Central memory CD8-positive, alpha-beta T cell (primary cell): ENCODE data around the gene NCAM1.

ENCODE experiments used
- ATAC-seq: fragments of 150-1000 bp; cut with Tn5 transposase; replicated peaks from 2 replicates; pipeline ENCODE4 v1.10.0; 2022; ENCODE audit warnings: mild to moderate bottlenecking, moderate FRiP score, moderate number of reproducible peaks; ENCODE audit not compliant: poor library complexity, severe bottlenecking; ENCODE audit errors: extremely low read depth
- DNase-seq, 2 donors: peaks; one replicate each; pipeline ENCODE4 v3.0.0; 2021; ENCODE audit warnings: low spot score in 2 of 2
- H3K27ac Mint-ChIP-seq: one replicate; pipeline ENCODE4 v1.8.0; 2022; ENCODE audit warnings: low read depth, mild to moderate bottlenecking, moderate library complexity, mixed read lengths
- H3K27me3 Mint-ChIP-seq: one replicate; pipeline ENCODE4 v1.8.0; 2022; ENCODE audit warnings: mixed read lengths
- H3K36me3 Mint-ChIP-seq: one replicate; pipeline ENCODE4 v1.8.0; 2022; ENCODE audit warnings: mild to moderate bottlenecking, moderate library complexity, mixed read lengths; ENCODE audit not compliant: insufficient read depth
- H3K4me1 Mint-ChIP-seq: one replicate; pipeline ENCODE4 v1.8.0; 2022; ENCODE audit warnings: mixed read lengths
- H3K4me3 Mint-ChIP-seq: one replicate; pipeline ENCODE4 v1.8.0; 2022; ENCODE audit warnings: mild to moderate bottlenecking, moderate library complexity, mixed read lengths
- H3K9me3 Mint-ChIP-seq: one replicate; pipeline ENCODE4 v1.8.0; 2022; ENCODE audit warnings: mixed read lengths

The NCAM1 gene

DNA sequence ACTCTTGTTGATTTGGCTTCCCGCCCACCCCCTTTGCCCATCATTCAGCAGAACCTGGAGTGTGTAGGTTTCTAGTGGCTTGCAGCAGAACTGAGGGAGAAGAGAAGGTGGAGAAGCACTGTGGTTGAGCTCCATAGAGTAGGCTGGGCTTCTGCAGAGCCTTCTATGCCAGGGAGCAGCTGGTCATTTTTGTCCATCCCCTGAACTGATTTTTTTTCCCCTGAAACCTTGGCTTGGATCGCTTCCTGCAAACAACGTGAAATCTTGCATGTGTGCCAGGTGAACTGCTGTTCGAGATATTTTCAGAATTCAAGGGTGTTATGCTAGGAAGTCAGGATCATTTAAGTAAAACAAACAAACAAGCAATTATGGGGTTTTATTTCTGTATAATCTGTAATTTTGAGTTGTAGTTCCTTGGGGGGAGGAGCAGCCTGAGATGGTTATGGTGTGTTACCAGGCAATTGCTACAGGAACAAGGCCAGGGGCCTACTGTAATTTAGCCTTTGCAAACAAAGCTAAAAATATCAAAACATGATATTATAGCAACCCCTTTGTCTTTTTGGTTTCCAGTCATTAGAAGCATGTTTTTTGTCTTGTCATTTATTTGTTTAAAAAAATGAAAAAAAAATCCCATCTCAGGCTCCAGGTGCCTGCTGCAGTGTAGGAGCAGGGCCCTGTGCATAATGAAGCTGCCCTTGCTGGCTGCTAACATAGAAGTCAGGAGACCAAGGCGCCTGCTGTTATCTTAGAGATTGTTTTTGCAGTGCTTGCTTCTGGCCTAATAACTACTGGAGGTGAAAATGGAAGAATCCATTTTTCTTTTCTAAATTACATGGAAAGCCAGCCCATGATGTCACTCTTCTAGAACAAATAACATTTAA lies 200.7 kb downstream of the NCAM1 start:
- no peak for DNase-seq
- Mint-ChIP-seq H3K4me1 (no peaks in the 10 kb centered on the region), H3K27ac (no peak overlapping the region), H3K4me3 (no peak overlapping the region), H3K36me3 (no peaks in the 10 kb centered on the region), H3K27me3 (no peaks in the 10 kb centered on the region), H3K9me3 (no peaks in the 10 kb centered on the region)
- no peak for ATAC-seq

DNA sequence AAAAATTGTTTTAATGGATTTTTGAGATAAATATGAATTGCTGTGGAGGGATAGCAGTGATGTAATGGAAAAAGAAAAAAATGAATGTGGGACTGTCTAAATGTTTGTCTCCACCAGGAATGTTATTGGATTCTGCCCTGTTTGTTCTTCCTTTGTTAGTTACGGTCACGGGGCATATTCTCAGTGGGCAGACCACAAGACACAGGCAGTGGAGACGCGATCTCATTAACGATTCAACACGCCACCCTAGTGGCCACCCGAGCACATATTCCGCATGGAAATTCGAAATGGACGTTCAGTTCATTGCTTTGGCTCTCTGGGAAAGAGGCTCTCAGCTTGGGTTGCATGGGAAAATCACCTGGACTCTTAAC lies 201.4 kb downstream of the NCAM1 start:
- Mint-ChIP-seq H3K27ac (no peak overlapping the region), H3K36me3 (no peaks in the 10 kb centered on the region), H3K27me3 (no peaks in the 10 kb centered on the region), H3K9me3 (no peaks in the 10 kb centered on the region), H3K4me1 (no peaks in the 10 kb centered on the region), H3K4me3 (no peak overlapping the region)
- DNase-seq (no peak), ATAC-seq (no peak)

DNA sequence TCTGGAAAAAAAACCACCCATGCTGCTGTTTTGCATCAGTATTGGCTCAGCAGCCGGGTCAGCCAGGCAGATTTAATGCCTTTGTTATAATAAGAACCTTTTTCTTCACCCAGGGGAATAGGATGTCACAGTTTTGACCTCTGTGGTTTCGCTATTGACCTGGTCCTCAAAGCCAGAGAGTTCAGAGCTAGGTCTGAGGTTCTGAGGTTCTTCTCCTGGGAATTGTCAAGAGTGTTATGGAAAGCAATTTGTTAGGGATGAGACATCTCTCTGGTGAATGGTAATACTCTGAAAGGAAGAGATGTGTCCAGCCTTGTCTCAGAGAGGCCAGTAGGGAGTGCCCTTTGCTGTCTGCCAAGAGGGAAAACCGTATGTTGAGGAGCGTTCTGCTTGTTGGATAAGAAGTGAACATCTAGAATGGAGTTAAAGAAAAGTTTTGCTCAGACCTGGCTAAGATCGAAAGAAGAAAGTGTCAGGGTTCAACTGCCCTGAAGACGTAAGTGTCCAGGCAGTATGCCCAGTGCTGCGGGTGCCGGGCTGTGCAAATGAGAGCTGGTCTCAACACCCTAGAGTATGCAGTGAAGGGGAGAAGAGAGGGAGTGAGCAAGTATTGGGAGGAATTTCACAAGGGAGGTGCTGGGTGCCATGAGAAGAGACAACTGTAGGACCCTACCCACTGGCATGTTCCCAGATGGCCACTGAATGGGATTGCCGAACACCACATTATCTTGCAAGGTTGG lies 202.2 kb downstream of the NCAM1 start:
- Mint-ChIP-seq H3K4me1 (no peaks in the 10 kb centered on the region), H3K27ac (no peak overlapping the region), H3K4me3 (no peak overlapping the region), H3K9me3 (no peaks in the 10 kb centered on the region), H3K36me3 (no peaks in the 10 kb centered on the region), H3K27me3 (no peaks in the 10 kb centered on the region)
- ATAC-seq (no peak), DNase-seq (no peak)

DNA sequence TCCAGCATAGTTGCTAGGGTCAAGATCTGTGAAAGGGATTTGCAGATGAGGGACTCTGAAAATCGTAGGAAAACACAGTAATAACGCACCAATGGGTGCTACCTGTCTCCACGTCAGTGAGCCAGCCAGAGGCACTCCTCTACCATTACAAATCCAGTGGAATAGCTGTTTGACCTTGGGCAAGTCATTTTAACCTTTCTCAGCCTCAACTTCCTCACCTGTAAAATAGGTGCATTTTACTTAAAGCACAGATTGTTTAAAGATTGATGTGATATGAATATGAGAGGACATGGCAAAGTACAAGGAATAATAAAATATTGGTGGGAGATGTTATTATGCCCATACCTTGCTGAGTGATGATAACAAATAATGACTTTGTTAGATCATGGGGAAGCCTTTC lies 205.1 kb downstream of the NCAM1 start:
- Mint-ChIP-seq H3K27ac (no peak overlapping the region), H3K4me3 (no peak overlapping the region), H3K36me3 (no peaks in the 10 kb centered on the region), H3K9me3 (no peaks in the 10 kb centered on the region), H3K4me1 (no peaks in the 10 kb centered on the region), H3K27me3 (no peaks in the 10 kb centered on the region)
- DNase-seq (no peak), ATAC-seq (no peak)

DNA sequence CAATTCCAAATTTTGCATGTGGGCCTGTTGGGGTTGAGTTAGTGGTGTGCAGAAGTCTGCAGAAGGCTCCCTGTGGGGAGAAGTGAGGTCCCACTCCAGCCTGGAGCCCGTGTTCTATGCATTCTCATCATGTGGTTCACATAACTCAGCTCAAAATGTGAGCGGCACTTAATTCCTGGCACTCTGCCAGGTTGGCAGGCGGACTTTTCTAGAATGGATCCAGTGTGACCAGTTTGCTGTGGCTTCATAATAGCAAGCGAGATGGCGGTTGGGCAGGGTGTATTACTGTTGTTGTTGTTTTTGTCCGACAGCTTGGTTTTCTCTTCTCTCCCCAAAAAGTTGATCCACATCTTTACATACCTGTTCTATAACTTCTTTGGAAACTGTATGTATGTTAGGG lies 206.4 kb downstream of the NCAM1 start:
- H3K27me3 Mint-ChIP-seq = no peaks in the 10 kb centered on the region
- no peak overlapping the region for H3K27ac Mint-ChIP-seq
- no peaks in the 10 kb centered on the region for H3K9me3 Mint-ChIP-seq
- no peak overlapping the region for H3K4me3 Mint-ChIP-seq
- no peak for DNase-seq
- ATAC-seq = no peak
- H3K36me3 Mint-ChIP-seq = no peaks in the 10 kb centered on the region
- H3K4me1 Mint-ChIP-seq = no peaks in the 10 kb centered on the region

DNA sequence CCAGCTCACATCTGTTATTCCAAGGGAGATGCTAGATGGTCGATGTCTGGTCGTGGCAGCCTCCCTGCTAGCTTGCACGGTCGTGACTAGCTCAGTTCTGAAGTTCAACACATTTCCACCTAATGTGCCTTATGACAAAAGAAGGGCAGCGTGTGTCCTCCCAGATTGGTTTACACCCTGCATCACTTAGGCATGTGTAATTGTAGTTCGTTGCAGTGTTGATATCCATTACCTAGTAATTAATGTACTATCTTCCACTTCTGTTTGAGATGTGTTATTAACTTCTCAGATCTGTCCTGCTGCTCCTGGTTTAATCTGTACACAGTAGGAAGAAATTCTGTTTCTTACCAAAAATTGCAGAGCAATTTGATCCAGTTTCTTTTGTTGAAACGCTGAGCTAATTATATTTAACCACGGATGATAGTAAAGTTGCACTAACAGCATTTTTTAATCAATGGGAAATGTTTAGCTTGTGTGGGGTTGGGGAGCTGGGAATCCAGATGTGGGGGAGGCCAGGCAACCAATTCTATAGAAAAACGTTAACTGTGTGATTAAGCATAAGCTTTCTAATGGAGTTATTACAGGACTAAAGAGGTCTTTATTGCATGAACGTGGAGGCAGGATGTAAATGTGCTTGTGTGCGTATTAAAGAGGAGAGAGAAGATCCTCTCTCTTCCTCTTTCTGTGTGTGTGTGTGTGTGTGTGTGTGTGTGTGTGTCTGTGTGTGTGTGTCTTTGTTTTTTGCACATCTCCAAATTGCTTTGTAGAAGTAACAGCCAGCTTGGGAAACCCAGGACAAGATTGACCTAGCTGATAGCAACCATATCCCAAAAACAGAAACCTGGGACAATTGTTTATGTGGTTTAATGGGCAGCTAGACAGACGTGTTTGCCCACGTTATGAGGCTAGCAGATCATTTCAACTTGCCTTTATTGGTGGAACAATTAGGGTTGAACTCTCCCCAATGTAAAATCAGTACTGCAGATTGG lies 207.4 kb downstream of the NCAM1 start:
- Mint-ChIP-seq H3K27me3 (no peaks in the 10 kb centered on the region), H3K9me3 (no peaks in the 10 kb centered on the region), H3K4me1 (no peaks in the 10 kb centered on the region), H3K36me3 (no peaks in the 10 kb centered on the region), H3K27ac (no peak overlapping the region), H3K4me3 (no peak overlapping the region)
- no peak for ATAC-seq
- DNase-seq = no peak

DNA sequence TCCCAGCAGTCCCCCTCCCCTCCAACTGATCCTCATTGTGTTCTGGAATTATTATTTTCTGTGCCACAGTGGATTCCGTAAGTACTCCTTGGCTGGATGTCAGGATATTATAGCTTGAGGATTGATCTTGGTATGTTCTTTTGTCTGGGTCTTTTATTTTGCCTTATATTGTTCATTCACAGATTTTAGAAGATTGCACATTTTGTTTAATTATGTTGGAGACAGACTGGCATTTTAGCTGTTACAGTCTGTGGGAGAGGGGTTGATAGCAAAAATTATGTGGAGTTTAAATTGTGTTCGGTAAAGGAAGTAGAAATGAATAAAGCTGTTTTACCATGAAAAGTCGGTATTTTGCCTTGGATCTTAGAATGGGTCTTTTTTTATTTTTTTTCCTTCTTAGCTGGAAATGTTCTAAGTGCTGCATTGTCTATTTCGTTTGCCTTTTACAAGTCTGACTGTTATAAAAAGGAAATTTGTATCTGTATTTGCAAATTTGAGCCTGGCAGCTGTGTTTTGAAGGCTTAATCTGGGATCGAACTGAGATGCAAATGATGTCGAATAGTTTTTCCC lies 211.2 kb downstream of the NCAM1 start:
- no peak for ATAC-seq
- Mint-ChIP-seq H3K4me3 (no peak overlapping the region), H3K9me3 (no peaks in the 10 kb centered on the region), H3K27ac (no peak overlapping the region), H3K27me3 (peaks cover 6% of the 10 kb centered on the region), H3K36me3 (no peaks in the 10 kb centered on the region), H3K4me1 (no peaks in the 10 kb centered on the region)
- DNase-seq = no peak

DNA sequence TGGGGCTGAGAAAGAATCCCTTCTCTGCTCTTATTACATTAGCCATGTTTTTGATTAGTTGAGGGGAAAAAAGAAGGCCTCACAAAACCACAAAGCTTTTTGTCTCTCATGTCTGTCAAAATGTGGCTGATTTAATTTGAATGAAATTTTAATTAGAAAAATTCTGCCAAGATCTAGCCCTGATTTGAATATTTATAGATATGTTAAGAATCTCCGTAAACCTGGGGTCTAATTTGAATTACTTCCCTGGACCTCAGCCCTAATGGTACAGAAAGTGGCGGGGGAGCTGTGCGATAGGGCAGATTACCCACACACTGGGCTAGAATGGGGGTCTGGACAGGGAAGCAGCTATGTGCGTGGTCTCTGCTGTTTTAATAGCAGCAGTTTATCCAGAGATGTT lies 211.9 kb downstream of the NCAM1 start:
- H3K4me3 Mint-ChIP-seq = no peak overlapping the region
- no peaks in the 10 kb centered on the region for H3K36me3 Mint-ChIP-seq
- peaks cover 13% of the 10 kb centered on the region for H3K27me3 Mint-ChIP-seq
- H3K9me3 Mint-ChIP-seq = no peaks in the 10 kb centered on the region
- ATAC-seq (no peak), DNase-seq (no peak)
- H3K27ac Mint-ChIP-seq = no peak overlapping the region
- no peaks in the 10 kb centered on the region for H3K4me1 Mint-ChIP-seq

DNA sequence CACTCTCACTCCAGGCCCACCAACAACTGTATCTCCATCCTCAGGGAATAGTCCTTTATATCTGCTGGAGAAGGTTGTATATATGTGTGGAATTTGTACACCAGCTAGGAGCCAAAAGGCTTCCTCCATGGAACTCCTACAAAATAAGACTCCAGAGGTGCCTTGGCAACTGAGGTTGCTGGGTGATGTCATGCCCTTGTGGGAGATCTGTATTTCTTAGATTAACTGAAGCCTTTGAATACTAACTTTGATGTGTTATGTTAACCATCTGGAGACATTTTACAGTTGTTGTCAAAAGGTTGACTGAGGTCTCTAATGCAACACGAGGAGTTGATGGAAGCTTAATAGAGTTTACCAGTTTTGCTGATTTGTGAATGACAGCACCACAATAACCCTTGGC lies 213.7 kb downstream of the NCAM1 start:
- H3K4me1 Mint-ChIP-seq = no peaks in the 10 kb centered on the region
- no peaks in the 10 kb centered on the region for H3K9me3 Mint-ChIP-seq
- H3K36me3 Mint-ChIP-seq = no peaks in the 10 kb centered on the region
- ATAC-seq (no peak), DNase-seq (no peak)
- H3K4me3 Mint-ChIP-seq = no peak overlapping the region
- H3K27me3 Mint-ChIP-seq = peaks cover 21% of the 10 kb centered on the region
- no peak overlapping the region for H3K27ac Mint-ChIP-seq

DNA sequence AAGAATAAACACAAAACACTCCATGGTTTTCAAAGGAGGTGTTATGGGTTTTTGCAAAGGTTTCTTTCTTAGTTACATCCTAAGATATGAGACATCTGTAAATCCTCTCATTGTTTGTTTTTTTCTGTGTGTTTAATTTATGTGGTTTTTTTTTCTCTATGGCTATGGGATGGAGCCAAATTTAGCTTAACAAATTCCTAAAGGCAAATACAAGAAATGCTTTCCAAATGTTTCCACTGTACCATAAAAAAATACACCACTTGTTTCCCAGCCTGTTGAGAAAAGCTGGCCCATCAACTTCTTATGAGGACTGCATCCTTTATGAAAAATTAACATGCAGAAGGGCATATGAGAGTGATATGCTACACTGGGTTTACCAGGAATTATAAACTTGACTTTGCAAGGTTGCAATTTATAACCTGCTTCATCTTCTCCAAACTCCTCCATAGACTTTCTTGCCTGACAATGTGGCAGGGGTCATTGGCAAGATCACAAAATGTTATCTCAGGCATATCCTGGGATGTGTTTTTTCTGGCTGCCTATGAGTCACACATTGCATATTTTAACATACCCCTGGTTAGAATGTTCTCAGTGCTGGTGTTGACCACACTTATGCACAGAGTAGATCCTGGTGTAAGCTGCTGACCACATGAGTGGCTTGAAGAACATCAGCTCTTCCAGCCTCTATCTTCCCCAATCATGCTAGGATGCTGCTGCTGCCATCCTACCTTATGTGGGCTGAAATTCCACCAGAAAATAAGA lies 215.6 kb downstream of the NCAM1 start:
- DNase-seq = no peak
- H3K4me1 Mint-ChIP-seq = no peaks in the 10 kb centered on the region
- no peaks in the 10 kb centered on the region for H3K36me3 Mint-ChIP-seq
- no peak for ATAC-seq
- H3K4me3 Mint-ChIP-seq = no peak overlapping the region
- H3K9me3 Mint-ChIP-seq = no peaks in the 10 kb centered on the region
- no peak overlapping the region for H3K27ac Mint-ChIP-seq
- peaks cover 33% of the 10 kb centered on the region for H3K27me3 Mint-ChIP-seq

DNA sequence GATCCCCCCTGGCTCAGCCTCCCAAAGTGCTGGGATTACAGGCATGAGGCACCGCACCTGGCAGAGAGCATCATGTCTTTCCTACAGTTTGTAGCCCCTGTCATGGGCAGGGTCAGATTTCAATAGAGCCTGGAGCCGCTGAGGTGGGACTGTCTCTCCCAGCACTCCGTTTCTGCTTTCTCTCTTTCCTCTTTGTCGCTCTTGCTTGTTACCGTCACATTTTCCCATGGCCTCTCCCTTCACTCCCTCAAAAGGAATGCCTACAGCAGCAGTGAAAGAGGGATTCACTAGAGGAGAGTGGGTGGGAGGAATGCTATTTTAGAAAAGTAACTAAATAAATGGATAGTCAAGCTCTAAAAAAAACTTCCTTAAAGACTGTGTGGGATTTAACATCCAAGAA lies 216.5 kb downstream of the NCAM1 start:
- no peak for DNase-seq
- Mint-ChIP-seq H3K4me3 (no peak overlapping the region), H3K9me3 (no peaks in the 10 kb centered on the region), H3K4me1 (no peaks in the 10 kb centered on the region), H3K27me3 (peaks cover 33% of the 10 kb centered on the region), H3K27ac (no peak overlapping the region), H3K36me3 (no peaks in the 10 kb centered on the region)
- no peak for ATAC-seq
